HG02610 (cell line): ENCODE measurements around the gene ETV4.
A peak's percentile ranks its signal among the peaks of the same experiment; 100 is the strongest.
"Not testable (repeated sequence)": the region's sequence is repeated elsewhere in the genome, so short reads cannot be mapped to it uniquely, and the experiment has no call there.

Source experiments
- ATAC-seq: cut with Tn5 transposase; IDR thresholded peaks from one replicate; pipeline ENCODE4 v1.9.1; 2021; ENCODE audit warnings: mild to moderate bottlenecking, moderate library complexity; ENCODE audit not compliant: unreplicated experiment

ETV4 gene

GRCh38 chr17:43517615-43518386 is 28.3 kb downstream of the ETV4 start:
- peak; percentile 81 for ATAC-seq

- ATAC-seq = peak; percentile 33
Measured at GRCh38 chr17:43517161-43517560, 29.0 kb downstream of the ETV4 start.

- no peak for ATAC-seq
Measured at GRCh38 chr17:43515656-43516055, 30.5 kb downstream of the ETV4 start.

GRCh38 chr17:43511199-43511598 is 34.9 kb downstream of the ETV4 start:
- not testable (repeated sequence) for ATAC-seq

- ATAC-seq = not testable (repeated sequence)
Measured at GRCh38 chr17:43509440-43509839, 36.7 kb downstream of the ETV4 start.

- no peak for ATAC-seq
Measured at GRCh38 chr17:43490621-43491020, 55.5 kb downstream of the ETV4 start.

- peak; percentile 91 for ATAC-seq
Measured at GRCh38 chr17:43483674-43484551, 62.2 kb downstream of the ETV4 start, which contains the start of gene DHX8. Gene DHX8, plus strand, starts transcription at chr17:43483975. Its CDS starts 63 bp downstream, at chr17:43484038.

- ATAC-seq = no peak
Measured at GRCh38 chr17:43482103-43483012, 63.8 kb downstream of the ETV4 start.

GRCh38 chr17:43479948-43480347 is 66.2 kb downstream of the ETV4 start:
- ATAC-seq = no peak
